Raji (cell line): ENCODE data around the gene STRIP1.

Source experiments
- POLR2A ChIP-seq: IDR thresholded peaks from 2 replicates; pipeline ENCODE4 v1.6.1; 2011; ENCODE audit warnings: low read depth, low read length, control low read depth; ENCODE audit not compliant: insufficient read depth

Gene STRIP1

DNA sequence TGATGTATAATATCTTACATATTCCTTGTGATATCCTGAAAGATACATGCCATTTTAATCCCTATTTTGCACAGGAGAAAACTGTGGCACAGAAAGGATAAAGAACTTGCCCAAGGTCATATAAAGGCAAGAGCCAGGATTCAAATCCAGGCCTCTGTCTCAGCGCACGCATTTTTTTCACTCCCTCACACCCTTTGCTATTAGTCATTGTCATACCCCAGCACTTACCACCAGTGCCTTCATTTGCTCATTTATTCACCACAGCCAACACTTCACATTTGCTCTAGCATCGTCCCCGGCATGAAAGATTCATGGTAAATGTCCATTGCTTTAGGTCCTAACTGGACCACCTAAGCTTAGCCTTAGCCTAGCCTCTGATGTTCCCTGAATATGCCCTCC lies 21.9 kb downstream of the STRIP1 start:
- no peak for TF ChIP-seq POLR2A

DNA sequence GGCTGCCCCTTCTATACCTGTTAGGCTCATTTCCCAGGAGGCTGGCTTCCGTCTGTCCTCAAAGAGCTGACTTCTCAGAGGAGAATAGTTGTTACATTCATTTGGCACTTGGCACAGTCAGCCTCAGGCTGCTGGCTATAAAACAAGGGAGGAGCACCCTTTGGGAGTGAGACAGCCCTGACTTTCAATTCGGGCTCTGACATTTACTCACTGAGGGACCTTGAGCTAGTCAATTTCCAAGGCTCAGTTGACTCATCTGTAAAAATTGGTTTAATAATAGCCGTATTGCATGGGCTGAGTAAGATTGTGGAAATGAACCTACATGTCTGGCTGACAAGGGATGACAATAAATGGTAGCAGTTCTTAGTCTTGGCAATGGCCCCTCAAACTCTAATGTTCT lies 22.4 kb downstream of the STRIP1 start:
- no peak for TF ChIP-seq POLR2A

DNA sequence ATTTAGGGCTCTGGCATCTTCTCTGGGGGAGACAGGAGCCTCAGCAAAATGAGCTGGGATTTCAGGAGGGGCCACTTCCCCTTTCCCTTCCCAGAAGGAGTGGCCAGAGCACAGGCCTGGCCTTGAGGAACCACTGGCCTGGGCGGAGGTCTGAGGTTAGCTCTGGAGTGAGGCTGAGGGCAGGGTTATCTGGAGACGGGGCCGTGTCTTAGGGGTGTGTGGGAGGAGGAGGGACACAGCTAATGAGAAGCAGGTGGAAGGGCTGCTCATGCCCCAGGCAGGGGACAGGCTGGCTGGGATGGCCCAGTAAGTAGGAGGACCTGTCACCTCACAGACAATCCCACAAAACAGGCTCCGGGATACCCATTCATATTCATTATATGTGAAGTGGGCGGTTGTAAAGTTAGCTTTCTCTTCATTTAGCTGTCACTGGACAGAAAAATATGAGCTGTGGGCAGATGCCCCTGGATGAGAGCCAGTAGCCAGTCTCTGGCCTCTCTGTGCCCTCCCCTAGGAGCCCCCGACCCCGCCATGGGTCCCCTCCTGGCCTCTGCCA lies 23.6 kb downstream of the STRIP1 start:
- TF ChIP-seq POLR2A: no peak

DNA sequence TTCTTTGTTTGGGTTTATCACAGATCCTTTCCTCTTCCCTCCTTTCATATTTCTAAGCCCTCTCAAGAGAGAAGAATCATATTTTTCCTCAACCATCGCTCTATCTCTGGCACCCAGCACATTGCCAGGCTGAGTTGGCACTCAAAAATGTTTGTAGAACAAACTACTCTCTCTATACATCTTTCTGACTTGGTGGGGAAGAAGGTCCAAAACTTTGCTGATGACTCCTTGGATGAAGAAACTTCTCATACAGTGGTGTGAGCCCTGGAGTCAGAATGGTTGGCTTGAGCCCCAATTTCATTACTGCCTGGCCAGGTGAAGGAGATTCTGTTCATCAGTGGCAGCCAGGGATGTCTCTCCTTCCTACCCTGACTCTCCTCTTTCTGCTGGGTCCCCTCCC lies 24.2 kb downstream of the STRIP1 start:
- no peak for TF ChIP-seq POLR2A

DNA sequence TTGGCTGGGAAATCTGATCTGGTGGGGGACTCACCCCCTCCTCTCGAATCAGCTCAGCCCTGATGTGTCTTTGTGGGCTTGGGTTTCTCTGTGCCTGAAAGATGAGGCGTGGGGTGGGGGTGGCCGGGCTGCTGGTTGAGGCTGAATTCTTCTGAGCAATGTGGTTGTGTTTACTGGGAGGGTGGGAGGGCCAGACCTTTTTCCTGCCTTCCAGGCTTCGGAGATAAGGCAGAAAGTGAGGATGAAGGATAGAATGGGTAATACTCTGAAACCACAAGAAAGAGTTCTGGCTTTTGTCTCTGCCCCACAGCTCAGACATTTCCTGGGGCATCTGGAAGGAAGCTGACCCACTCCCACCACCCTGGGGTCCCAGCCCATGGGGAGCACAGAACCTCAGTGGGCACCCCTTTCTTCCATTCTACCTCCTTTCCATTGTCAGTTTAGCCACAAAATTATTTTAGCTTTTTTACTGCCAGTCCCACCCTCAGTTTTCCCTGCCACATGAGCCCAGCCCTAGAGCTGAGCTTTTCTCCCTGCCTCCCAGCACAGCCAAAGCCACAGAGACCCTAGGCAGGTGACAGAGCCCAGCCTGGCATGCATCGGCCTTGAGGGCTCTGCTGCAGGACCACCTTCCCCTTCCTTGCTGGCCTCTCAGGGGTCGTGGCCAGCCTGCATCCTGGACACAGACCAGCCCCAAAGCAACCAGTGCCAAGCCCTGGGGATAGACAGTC lies 24.9 kb downstream of the STRIP1 start:
- no peak for TF ChIP-seq POLR2A

DNA sequence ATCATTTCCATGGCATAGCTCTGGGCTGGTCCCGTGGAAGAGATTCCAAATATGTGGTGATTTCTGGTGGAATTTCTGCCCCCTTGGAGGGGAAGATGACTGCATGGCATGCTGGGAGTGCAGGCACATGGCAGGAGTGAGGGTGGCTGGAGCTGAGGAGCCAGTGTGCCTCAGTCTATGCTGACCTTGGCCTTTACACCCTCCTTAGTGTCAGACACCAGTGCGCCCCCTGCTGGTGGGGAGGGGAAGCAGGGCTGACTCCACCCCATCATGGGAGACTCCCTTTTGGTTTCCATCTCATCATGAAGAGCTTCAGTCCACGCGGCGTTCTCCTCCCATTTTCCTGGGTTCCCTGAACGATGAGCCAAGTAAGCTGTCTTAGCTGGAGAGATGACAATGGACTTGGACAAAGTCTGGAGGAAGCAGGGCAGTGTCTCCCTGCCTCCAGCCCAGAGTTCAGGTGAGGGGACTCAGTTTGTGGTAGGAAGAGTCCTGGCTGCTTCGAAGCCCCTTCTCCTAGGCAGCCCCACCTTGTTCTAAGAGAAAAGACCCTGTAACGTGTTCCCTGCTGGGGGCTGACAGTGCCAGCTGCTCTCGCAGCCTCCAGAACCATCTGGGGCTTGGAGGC lies 25.7 kb downstream of the STRIP1 start:
- TF ChIP-seq POLR2A: no peak

DNA sequence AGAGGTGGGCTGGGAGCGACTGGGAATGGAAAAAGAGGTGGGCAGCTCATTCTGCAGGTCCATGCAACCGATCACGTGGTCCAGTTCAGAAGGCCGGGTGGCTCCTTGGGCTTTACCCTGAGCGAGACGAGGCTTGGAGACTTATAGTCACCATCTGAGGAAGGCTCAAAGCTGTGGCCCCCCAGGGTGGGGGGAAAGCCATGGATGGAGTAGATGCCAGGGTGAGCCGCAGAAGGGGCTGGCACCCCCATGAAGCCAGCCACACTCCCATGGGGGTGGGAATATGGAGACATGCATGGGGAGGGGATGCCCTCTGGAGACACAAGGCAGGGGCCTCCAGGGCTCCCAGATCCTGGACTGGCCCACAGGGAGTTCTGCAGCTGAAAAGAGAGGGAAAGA lies 26.2 kb downstream of the STRIP1 start:
- no peak for TF ChIP-seq POLR2A

DNA sequence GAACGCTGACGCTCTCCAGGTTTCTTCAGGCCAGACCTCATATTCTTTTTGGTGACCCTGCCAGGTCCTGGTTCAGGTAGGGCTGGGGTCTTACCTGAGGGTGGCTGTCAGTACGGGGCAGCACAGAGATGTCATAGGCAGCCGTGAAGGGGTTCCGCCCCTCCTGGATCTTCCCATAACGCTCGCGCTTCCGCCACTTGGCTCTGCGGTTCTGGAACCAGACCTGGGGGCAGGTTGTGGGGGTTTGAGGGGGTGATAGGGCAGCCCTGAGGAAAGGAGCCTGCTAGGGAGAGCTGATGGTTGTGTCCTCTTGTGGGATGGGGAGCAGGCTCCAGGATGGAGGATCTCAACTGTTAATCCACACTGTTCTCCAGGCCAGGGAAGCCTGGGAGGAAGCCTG lies 26.9 kb downstream of the STRIP1 start:
- TF ChIP-seq POLR2A: no peak

DNA sequence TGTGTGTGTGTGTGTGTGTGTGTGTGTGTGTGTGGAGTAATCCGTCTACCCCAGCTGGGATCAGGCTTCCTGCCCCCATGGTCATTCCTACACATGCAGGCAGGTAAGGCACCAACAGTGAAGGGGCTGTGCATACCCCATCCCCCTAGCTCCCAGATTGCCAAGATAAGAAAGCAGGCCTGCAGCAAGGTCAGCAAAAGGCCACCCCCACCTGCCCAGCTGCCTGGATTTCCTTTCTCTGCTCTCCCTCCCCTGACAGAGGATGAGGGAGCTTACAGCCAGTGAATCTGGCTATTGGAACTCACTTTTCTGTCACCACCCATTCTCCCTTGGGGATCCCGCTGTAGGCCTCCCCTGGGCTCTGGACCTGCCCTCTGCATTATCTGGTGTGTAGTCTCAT lies 28.2 kb downstream of the STRIP1 start:
- no peak for TF ChIP-seq POLR2A

DNA sequence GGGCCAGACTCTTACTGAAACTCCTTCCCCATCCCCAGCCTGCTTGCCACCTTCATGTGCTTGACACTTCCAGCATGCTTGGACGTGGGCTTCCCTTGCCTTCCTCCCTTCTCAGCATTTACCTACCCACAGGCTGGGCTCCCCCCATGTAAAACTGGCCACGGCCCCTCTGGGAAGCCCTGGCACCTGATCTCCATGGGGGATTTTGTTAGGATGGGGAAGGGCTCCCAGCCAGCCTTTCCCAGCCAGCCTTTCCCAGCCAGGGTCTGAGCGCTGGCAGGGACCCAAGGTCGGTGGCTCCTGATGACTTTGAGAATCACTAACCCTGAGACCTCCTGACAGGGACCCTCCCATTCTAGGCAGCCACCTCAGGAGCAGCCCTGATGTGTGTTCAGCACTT lies 29.4 kb downstream of the STRIP1 start:
- no peak for TF ChIP-seq POLR2A

DNA sequence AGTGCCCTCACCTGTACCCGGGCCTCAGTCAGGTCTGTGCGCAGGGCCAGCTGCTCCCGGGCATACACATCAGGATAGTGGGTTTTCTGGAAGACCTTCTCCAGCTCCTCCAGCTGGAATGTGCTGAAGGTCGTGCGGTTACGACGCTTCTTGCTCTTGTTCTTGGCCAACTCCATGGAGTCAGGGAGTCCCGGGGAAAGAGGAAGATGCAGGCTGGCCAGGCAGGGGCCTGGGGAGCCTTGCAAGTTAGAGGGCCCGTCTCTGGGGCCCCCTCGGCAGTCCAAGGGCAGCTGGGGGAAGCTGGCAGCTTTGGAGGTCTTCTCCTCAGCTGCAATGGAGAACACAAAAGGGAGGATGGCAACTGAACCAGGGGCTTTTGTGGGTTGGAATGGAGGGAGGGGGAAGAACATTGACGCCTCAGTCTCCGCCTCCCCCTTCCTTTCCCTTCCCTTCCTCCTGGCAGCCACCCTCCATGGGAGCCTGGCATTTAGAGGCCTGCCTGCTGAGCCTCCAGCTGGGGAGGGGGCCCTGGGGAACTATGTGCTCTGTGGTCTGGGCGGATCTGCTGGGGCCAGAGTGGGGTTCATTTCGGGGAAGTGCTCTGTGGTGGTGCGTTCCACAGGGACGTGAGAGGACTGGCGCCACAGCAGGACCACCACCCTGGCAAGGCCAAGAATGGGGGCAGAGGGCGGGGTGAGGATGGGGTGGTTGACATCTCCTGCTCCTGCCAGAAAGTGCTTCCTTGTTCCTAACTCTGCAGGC lies 30.3 kb downstream of the STRIP1 start:
- TF ChIP-seq POLR2A: no peak

DNA sequence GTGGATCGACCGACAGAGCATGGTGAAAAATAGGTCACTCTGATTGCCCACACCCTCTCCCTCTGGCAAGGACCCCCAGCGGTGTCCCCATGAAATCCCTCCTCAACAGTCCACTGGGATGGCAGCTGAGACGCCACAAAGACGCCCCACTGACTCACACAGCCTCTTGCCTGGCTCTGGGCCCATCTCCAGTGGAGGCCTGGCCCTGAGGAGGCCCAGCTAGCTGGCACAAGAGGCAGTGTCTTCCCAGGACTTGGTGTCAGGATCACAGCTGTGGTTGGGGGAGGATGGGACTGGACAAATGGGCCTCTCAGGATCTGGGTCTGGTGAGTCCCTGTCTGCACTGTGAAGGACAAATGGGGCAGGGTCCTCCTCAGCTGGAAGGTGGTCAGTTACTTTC lies 31.4 kb downstream of the STRIP1 start:
- no peak for TF ChIP-seq POLR2A

DNA sequence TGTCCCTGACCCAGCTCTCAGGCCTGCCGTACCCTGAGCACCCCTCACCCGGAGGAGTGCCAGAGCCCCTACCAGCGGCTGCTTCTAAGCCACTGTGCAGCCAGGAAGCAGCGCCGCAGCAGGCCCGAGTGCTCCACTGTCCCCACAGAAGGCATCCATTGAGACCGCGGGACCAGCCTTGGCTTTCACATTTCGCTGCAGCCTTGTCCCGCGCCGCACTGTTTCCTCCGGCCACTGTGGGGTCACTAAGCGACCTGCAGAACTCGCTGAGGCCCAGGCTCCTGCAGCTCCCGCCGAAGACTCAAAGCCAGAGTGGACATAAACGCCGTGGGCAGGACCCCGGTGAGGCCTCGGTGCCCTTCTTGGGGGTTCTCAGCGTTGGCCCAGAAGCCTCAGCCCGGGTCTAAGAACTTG lies 33.1 kb downstream of the STRIP1 start:
- TF ChIP-seq POLR2A: no peak

DNA sequence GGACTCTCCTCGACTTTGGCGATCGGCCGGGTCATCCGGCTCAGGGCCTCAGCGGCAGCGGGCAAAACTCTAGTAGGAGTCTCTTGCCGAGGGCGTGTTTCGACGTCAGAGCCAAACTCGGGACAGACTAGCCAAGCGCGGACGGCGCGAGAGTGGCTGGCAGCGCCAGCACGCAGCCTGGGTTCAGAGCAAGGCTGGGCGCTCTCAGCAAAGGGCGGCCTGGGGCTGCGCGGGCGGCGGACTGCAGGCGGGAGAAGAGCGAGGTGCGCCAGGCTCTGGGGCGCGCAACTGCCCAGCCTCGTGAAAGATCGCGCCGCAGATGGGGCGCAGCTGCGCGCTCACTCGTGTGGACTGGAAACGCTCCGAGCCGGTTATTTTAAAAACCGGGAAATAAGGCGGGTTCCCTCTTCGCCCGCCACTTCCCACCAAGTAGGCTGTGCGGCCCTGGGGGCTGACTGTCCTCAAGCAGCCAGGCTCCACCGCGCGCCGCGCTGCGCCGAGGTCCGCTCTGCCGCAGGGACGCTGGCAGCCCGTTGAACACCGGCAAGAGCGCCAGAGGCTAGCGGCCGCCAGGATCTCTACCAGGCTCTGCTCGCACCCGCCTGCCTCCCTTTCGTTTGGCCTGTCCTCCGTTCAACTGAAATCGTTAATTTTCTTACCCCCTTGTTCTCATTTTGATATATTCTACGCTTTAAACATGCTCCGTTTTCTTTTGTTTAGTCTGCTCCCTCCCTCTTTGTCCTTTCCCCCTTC lies 33.6 kb downstream of the STRIP1 start:
- no peak for TF ChIP-seq POLR2A
